HepG2 (cell line): ENCODE data around the gene GCN1. TPM values are rescaled to one million over a fixed set of nuclear protein-coding genes. Genes with fewer than 3 reads are reported as not detected.

ENCODE experiments used
- ATAC-seq: fragments of 200-7000 bp; cut with Tn5 transposase; 3 replicates; pipeline ENCODE4 v1.9.1; 2020; ENCODE audit warnings: mild to moderate bottlenecking, moderate library complexity
- BruUV-seq: library from RNA; stranded (reverse); fragments of 400-500 nt; replicated peaks from 2 replicates; lab custom pipeline; 2021; lab: Mats Ljungman, UMichigan
- CTCF ChIA-PET: fragments of 300-600 bp; formaldehyde crosslinking; extraction: SDS; loops from one replicate; lab custom pipeline; 2021; ENCODE audit warnings: low total read pairs, inconsistent platforms, low intra/inter-chr PET ratio; lab: Yijun Ruan, JAX
- POLR2A ChIA-PET: fragments of 350-600 bp; sonication (Branson Sonifier 250); formaldehyde crosslinking; loops from one replicate; lab custom pipeline; 2020; ENCODE audit warnings: antibody characterized with exemption, inconsistent platforms; lab: Yijun Ruan, JAX
- DNase-seq: peaks from one replicate; pipeline ENCODE4 v3.0.0-alpha.2; 2015; ENCODE audit warnings: low spot score
- FAIRE-seq: peaks from 3 replicates; lab custom pipeline; 2011; peaks lifted over from hg19 to GRCh38; lab: Jason Lieb, UNC
- H2AFZ ChIP-seq: one replicate; pipeline ENCODE4 v1.6.1; 2011; ENCODE audit warnings: low read length, inconsistent platforms
- H3K27ac ChIP-seq: fragments of 300-600 bp; 3 replicates; pipeline ENCODE4 v1.8.0; 2011; ENCODE audit warnings: mixed run types, mild to moderate bottlenecking, mixed read lengths, low read length, inconsistent platforms; ENCODE audit not compliant: insufficient read depth; ENCODE audit errors: extremely low read length
- H3K27me3 ChIP-seq, 2 experiments: fragments of 200-600 bp in 1 of 2; 2 replicates in 1 of 2; 3 replicates in 1 of 2; pipeline versions ENCODE4 v1.6.0 to v1.8.0; 2011; ENCODE audit warnings: low read length in 2 of 2, mild to moderate bottlenecking in 2 of 2, moderate library complexity in 2 of 2, inconsistent platforms in 1 of 2; ENCODE audit not compliant: insufficient read depth in 2 of 2, control insufficient read depth in 1 of 2
- H3K36me3 ChIP-seq, 2 experiments: fragments of 200-600 bp in 1 of 2; replicated peaks in 1 of 2; 2 replicates in 1 of 2; 3 replicates in 1 of 2; pipeline versions ENCODE4 v1.5.1 to v1.8.0; 2011; ENCODE audit warnings: low read length in 2 of 2, inconsistent platforms in 1 of 2; ENCODE audit not compliant: insufficient read depth in 2 of 2, control insufficient read depth in 1 of 2
- H3K4me1 ChIP-seq: 2 replicates; pipeline ENCODE4 v1.5.1; 2012; ENCODE audit warnings: low read length, inconsistent platforms; ENCODE audit not compliant: insufficient read depth
- H3K4me2 ChIP-seq: 2 replicates; pipeline ENCODE4 v1.6.0; 2011; ENCODE audit warnings: low read depth, low read length, inconsistent platforms
- H3K4me3 ChIP-seq, 3 experiments: fragments of 200-600 bp in 1 of 3; sonication (generic), shearing (Covaris generic) in 1 of 3; replicated peaks in 1 of 3; 2 replicates each; pipeline ENCODE4 v1.5.1; 2011 to 2016; ENCODE audit warnings: low read length in 3 of 3, inconsistent platforms in 2 of 3, low read depth in 2 of 3, mild to moderate bottlenecking in 2 of 3, control low read depth in 1 of 3, mixed read lengths in 1 of 3; ENCODE audit not compliant: insufficient read depth in 1 of 3
- H3K79me2 ChIP-seq: one replicate; pipeline ENCODE4 v1.6.1; 2011; ENCODE audit warnings: low read length, inconsistent platforms; ENCODE audit not compliant: insufficient read depth
- H3K9ac ChIP-seq: 2 replicates; pipeline ENCODE4 v1.6.0; 2011; ENCODE audit warnings: mild to moderate bottlenecking, low read depth, low read length, inconsistent platforms; ENCODE audit not compliant: insufficient read depth
- H3K9me3 ChIP-seq: 2 replicates; pipeline ENCODE4 v1.5.1; 2012; ENCODE audit warnings: mild to moderate bottlenecking, low read length
- H4K20me1 ChIP-seq: 2 replicates; pipeline ENCODE4 v1.6.0; 2011; ENCODE audit warnings: inconsistent platforms, mild to moderate bottlenecking, low read length, moderate library complexity; ENCODE audit not compliant: insufficient read depth
- CCAR2 ChIP-seq: fragments of 200-400 bp; formaldehyde crosslinking; optimal IDR thresholded peaks from 2 replicates; pipeline ENCODE3; 2018; ENCODE audit warnings: low read depth, mild to moderate bottlenecking, low read length, moderate library complexity
- EHMT2 ChIP-seq: fragments of 200-600 bp; sonication (generic); IDR thresholded peaks from 2 replicates; pipeline ENCODE4 v1.7.0; 2017; ENCODE audit warnings: antibody characterized with exemption, low read depth, low read length, borderline replicate concordance
- MBNL3 ChIP-seq: fragments of 250-450 bp; sonication (Bioruptor Pico); conservative IDR thresholded peaks from 2 replicates; pipeline ENCODE4 v1.8.0; 2022; ENCODE audit warnings: mild to moderate bottlenecking, inconsistent platforms
- ZBTB21 ChIP-seq: sonication (generic); formaldehyde crosslinking; IDR thresholded peaks from 2 replicates; pipeline ENCODE4 v1.4.0; 2020; ENCODE audit warnings: missing genetic modification reagents
- ZFP90 ChIP-seq: sonication (generic); formaldehyde crosslinking; IDR thresholded peaks from 2 replicates; pipeline ENCODE4 v1.8.0; 2022; ENCODE audit warnings: missing genetic modification reagents, mild to moderate bottlenecking, inconsistent platforms, borderline replicate concordance
- ZNF263 ChIP-seq: sonication (generic); formaldehyde crosslinking; IDR thresholded peaks from 2 replicates; pipeline ENCODE4 v1.4.0; 2020; ENCODE audit warnings: missing genetic modification reagents
- ZNF468 ChIP-seq: sonication (generic); formaldehyde crosslinking; IDR thresholded peaks from 2 replicates; pipeline ENCODE4 v1.8.0; 2022; ENCODE audit warnings: mild to moderate bottlenecking, moderate library complexity, missing genetic modification reagents
- WGBS: methylation state at CpG from one replicate; pipeline ENCODE4 v1.1.6; 2017; ENCODE audit warnings: low lambda C conversion rate; 5-methylcytosine and 5-hydroxymethylcytosine counted together
- in situ Hi-C: cut with HindIII; loops from 2 replicates; pipeline ENCODE4 v1.10.0; 2017; ENCODE audit warnings: low pct_unique_long_range_greater_than_20kb; ENCODE audit not compliant: extremely low pct_ligation_motif_present
- intact Hi-C: fragments of 100-400 bp; cut with micrococcal nuclease; formaldehyde crosslinking; loops from one replicate; pipeline ENCODE4 v1.10.0; 2022; ENCODE audit not compliant: unreplicated experiment
- polyA plus RNA-seq, 8 experiments: library from polyadenylated mRNA; depleted of rRNA in 3 of 8; stranded (reverse) in 7 of 8; unstranded in 1 of 8; fragments of >200 nt; fragmentation: Illumina TruSeq in 4 of 8; extraction: Trizol in 4 of 8; gene quantifications; 2 replicates each; pipeline versions ENCODE4 v1.2.1 to v1.2.3, GENCODE V29; 2011 to 2016; ENCODE audit warnings: low read depth in 4 of 8, missing spikeins in 1 of 8, mixed read lengths in 1 of 8; ENCODE audit not compliant: insufficient read depth in 1 of 8
- total RNA-seq, 5 experiments: library from RNA; depleted of rRNA; stranded (reverse); fragments of >200 nt; fragmentation: Illumina TruSeq; extraction: Trizol; gene quantifications; 2 replicates each; pipeline ENCODE4 v1.2.3, GENCODE V29; 2016; ENCODE audit warnings: low read depth in 1 of 5
- TF ChIP-seq, protein P1 (sequence below): sonication (generic); formaldehyde crosslinking; conservative IDR thresholded peaks from 2 replicates; pipeline ENCODE4 v1.4.0; 2020; ENCODE audit warnings: mild to moderate bottlenecking, missing genetic modification reagents, moderate library complexity

Gene GCN1
- total and polyA plus RNA-seq, 2 of the 13 experiments (the other 11 are each of a cell fraction or from before 2014, with no cell fraction given): 58.2 to 83.0 TPM

DNA sequence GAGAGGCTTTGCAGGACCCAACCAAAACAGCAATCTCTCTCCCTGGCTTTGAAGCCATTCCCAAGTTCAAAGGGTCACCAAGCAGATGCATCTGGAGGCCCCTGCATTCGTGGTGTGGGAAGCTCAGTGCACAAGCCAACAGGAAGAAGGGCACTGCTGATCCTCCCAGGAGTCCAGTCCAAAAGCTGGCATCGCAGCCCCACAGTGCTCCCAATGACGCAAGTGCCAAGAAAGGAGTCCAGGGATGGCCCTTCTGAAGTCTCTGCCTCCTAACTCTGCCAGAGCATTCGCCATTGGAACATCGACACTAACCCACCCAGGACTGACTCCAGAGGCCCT lies 45.9 kb upstream of the GCN1 start (continued):
- TF ChIP-seq, protein P1, sequence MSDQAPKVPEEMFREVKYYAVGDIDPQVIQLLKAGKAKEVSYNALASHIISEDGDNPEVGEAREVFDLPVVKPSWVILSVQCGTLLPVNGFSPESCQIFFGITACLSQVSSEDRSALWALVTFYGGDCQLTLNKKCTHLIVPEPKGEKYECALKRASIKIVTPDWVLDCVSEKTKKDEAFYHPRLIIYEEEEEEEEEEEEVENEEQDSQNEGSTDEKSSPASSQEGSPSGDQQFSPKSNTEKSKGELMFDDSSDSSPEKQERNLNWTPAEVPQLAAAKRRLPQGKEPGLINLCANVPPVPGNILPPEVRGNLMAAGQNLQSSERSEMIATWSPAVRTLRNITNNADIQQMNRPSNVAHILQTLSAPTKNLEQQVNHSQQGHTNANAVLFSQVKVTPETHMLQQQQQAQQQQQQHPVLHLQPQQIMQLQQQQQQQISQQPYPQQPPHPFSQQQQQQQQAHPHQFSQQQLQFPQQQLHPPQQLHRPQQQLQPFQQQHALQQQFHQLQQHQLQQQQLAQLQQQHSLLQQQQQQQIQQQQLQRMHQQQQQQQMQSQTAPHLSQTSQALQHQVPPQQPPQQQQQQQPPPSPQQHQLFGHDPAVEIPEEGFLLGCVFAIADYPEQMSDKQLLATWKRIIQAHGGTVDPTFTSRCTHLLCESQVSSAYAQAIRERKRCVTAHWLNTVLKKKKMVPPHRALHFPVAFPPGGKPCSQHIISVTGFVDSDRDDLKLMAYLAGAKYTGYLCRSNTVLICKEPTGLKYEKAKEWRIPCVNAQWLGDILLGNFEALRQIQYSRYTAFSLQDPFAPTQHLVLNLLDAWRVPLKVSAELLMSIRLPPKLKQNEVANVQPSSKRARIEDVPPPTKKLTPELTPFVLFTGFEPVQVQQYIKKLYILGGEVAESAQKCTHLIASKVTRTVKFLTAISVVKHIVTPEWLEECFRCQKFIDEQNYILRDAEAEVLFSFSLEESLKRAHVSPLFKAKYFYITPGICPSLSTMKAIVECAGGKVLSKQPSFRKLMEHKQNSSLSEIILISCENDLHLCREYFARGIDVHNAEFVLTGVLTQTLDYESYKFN (CRISPR knock-in tag): no peak
- TF ChIP-seq ZFP90 (no peak), MBNL3 (CRISPR knock-in tag) (no peak), ZNF468 (CRISPR knock-in tag) (no peak), ZNF263 (CRISPR knock-in tag) (peak; percentile 74), ZBTB21 (CRISPR knock-in tag) (no peak), CCAR2 (no peak)

DNA sequence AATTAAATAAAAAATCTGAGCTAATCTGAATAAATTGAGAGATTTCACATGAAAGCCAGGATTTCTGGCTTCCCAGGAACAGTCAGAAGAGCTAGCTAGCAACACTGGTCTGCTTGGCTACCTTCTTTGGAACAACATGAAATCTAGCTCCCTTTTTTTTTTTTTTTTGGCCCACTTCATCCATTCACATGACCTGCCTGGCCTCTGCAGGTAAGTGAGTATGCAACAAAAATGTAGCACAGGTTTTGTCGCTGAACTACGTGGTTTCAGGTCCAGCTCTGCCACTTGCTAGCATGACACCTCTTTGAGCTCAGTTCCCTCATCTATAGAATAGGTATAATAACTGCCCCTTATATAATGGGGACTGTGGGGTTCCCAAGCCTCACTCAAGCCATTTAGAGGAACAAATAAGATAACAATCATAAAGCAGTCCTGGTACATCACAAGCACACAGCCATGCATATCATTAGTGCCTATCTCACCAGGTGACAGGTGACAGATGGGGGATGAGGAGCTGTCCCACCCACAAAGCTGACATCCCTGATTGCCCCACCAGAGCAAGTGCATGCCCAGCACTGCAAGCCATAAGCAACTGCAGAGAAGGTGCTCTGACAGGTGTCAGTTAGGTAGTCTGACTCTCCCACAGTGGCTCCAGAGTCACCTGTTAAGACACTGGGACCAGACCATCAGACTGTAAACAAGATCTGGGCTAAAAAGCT lies 45.4 kb upstream of the GCN1 start:
- no peak overlapping the region for H3K4me3 ChIP-seq
- ChIA-PET CTCF (no interaction called here), POLR2A (interaction anchor here (0.6 to 2.6 kb wide), 7 partner anchors 10 to 87 kb away, joined by 3 to 13 read pairs (median 3); partner anchors contain the start of gene RNU4-2)
- no peak for ATAC-seq
- H3K9me3 ChIP-seq: no peaks in the 10 kb centered on the region
- no peak overlapping the region for H3K4me2 ChIP-seq
- intact Hi-C loops: no loop called here
- no peak overlapping the region for H2AFZ ChIP-seq
- TF ChIP-seq EHMT2: no peak
- TF ChIP-seq, all 625 proteins: peak for 0
- Histone ChIP-seq H3K9ac (no peak overlapping the region), H3K36me3 (no peaks in the 10 kb centered on the region; a peak in 1 of 5 replicates), H3K79me2 (peaks cover 26% of the 10 kb centered on the region), H3K4me1 (peaks cover 57% of the 10 kb centered on the region), H3K27me3 (no peaks in the 10 kb centered on the region), H4K20me1 (peaks cover 12% of the 10 kb centered on the region), H3K27ac (no peak overlapping the region)
- BruUV-seq: no TSS peak
- in situ Hi-C loops: no loop called here
- FAIRE-seq: no peak
- WGBS: 92% methylated on average over 2 of the region's 2 CpGs
- no peak for DNase-seq
